Stimulated activated CD4-positive, alpha-beta T cell treated with anti-CD3 and anti-CD28 coated beads, Interleukin-1b, Interleukin-23, amount 100 ng/mL, for 4 hours (primary cell): ENCODE measurements around the gene MIDN.

Source experiments
- DNase-seq, 2 donors: peaks; one replicate each; pipeline ENCODE4 v3.0.0-alpha.2; 2020; ENCODE audit warnings: low read depth in 2 of 2

The MIDN gene

GRCh38 chr19:1270213-1270853, 21.9 kb downstream of the MIDN start:
- DNase-seq: no peak

GRCh38 chr19:1270854-1271527, 22.6 kb downstream of the MIDN start:
- no peak for DNase-seq

DNA sequence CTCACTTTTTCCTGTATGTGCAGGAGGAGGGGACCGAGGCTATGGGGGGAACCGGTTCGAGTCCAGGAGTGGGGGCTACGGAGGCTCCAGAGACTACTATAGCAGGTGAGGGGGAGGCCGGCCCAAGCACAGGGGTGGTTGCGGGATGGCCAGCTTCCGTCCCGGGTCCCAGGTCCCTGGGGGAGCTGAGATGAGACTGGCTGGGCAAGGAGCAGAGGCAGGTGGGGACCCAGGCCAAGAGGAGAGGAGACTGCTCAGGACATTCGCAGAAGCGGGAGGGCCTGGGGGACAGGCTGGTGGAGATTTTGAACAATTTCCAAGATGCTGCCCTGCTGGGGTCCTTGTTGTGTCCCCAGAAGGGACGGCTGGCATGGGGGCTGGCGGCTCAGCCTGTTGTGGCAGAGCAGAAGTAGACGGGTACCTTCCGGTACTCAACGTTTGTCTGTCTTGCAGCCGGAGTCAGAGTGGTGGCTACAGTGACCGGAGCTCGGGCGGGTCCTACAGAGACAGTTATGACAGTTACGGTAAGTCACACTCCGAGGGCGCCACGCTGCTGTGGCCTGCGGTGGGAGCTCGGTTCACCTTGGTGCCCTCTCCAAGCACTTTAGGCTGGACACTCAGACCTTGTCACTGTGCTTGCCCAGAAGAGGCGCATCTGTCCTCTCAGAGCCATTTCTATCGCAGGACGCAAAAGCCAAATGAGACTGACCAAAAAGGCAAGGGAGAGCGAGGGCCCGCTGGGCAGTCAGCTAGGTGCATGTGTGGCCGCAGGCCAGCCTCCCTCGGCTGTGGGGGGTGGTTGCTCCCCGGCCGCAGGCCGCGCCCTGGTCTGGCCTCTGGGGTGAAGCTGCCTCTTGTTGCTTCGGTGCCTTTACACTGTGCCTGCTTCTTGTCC, 23.4 kb downstream of the MIDN start:
- no peak for DNase-seq

GRCh38 chr19:1272423-1273262, 24.3 kb downstream of the MIDN start:
- no peak for DNase-seq

DNA sequence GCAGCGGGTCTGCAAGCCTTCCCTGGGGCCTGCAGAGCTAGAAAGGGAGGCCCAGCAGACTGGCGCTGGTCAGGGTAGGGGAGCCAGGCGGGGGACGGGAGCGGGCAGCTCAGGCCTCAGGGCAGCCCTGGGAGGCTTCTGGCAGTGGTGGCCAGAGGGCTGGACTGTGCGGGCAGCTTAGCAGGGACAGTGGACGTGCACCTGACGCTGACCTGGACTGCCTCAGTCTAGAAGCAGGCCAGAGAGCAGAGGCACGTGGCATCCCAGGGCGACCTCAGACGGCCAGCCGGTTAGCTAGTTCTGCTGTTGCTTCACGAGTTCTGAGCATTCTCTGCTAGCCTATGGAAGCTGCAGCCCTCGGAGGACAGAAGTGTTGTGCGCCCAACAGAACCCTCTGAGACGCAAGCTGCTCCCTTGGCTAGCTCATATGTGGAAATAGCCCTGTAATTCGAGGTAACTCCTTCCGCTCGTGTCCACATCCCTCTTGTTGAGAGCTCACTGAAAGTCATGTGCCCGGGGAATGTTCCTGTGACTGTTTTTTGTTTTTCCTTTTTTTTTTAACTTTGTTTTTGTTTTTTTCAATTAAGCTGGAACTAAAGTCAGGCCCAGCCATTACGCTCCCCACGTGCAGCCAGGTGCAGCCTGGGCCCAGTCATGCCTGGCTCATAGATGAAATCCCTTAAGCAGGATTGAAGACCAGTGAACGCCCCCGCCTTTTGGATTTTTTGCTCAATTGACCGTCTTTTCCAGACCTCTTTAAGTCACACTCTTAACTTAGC, 25.1 kb downstream of the MIDN start:
- no peak for DNase-seq

DNA sequence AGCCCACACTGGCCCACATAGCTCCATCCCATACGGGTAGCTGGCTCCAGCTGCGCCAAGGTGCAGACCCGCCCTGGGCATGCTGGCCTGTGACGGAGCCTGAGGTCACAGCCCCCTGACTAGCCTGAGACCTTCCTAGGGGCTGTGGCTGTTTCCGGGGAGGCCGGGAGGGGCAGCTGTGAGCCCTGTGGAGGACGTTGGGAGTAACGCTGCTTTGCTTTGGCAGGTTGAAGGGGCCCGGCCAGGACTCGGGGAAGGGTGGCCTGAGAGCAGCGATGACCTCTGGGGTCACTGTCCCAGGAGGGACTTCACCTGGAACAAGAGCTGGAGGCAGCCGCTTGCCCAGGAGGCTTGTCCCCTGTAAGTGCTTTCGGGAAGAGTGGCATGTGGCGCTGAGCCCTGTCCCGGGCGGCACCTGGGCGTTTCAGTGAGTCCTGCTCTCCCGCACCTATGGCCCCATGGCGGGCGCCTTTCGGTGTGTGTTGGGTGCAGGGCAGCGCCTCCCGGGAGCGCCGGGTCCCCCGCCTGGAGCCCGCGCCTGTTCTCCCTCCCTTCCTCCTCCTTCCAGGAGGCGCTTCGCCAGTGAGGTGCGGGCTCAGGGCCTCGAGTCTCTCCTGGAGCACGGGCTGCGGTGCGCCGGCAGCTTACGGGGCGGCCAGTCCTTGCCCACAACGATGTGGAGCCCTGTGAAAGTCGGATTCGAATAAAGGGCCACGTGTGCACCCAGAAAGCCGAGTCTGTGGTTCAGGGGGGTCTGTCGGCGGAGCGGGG, 25.9 kb downstream of the MIDN start:
- no peak for DNase-seq

DNA sequence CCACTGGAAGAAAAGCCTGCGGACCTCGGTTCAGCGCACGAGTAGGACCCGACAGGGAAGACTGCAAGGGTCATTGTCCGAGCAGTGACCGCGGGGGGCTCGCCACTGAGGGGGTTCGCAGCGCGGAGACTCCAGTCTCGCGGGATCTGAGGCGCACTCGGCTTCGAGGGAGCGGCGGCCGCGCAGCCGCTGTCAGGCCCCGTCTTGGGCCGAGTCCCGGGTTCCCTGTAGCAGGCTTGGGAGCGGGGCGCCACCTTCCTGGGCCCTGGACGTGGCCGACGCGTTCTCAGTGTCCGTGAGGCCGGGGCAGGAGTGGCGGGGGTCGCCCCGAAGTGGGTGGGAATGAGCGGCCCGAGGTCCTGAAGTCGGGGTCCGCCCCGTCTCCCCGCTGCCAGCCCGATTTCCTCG, 26.5 kb downstream of the MIDN start:
- DNase-seq: no peak

DNA sequence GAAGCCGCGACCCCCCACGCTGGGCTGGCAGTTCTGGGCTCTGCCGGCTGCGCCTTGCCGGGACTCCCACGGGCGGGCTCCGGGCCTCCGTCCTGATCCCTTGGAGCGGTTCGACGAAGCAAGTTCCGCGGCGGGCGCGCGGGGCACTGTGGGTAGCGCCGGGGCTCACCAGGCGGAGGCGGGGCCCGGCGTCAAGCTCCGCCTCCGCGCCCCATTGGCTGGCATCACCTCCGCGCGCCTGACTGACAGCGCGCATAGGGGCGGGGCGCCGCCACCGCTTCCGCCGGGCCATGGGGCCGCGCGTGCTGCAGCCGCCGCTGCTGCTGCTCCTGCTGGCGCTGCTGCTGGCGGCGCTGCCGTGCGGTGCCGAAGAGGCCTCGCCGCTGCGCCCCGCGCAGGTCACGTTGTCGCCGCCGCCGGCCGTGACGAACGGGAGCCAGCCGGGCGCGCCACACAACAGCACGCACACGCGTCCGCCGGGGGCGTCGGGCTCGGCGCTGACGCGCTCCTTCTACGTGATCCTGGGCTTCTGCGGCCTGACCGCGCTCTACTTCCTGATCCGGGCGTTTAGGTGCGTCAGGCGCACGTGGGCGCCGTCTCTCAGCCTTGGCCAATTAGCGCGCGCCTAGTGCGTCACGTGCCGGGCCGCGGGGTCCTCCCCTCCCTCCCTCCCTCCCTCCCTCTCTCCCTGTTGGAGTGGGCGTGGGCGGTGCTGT, 27.0 kb downstream of the MIDN start, which contains the start of gene FAM174C:
Gene FAM174C, plus strand, starts transcription at position 271 of the 716 bp plus-strand sequence. Its CDS starts 20 bp downstream, at position 291.
- DNase-seq: peak; percentile 94 to 96

GRCh38 chr19:1275976-1276627, 27.7 kb downstream of the MIDN start:
- no peak for DNase-seq

GRCh38 chr19:1276628-1277022, 28.2 kb downstream of the MIDN start:
- no peak for DNase-seq

DNA sequence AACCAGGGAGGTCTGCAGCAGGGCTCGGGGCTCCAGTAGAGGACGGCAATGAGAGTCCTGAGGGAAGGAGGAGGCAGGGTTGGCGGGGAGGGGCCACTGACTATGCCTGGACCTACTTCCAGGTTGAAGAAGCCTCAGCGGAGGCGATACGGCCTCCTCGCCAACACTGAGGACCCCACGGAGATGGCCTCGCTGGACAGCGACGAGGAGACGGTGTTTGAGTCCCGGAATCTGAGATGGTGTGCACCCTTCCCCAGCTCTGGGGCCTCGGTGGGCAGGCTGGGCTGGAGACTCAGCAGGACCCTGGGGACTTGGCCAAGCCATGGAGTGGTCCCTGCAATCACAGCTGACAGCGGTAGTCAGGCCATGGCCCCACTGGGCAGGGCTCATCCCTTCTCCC, 28.7 kb downstream of the MIDN start:
- no peak for DNase-seq

DNA sequence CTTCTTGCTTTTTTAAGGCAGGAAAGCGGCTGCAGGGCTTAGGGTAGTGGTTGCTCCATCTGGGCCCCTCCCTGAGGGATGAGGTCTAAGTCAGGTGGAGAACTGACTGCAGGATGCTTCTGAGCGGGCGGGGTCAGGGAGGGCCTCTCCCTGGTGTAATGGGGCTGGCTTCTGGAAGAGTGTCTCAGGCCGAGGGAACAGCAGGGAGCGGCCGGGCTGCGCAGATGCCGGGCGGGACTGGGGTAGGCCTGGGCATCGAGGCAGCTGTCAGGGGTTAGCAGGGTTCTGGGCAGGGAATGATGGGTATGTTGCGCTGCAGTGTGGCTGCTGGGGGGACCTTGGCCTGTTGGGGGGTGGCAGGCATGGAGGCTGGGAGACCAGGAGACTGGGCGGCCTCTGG, 29.7 kb downstream of the MIDN start:
- DNase-seq: no peak

DNA sequence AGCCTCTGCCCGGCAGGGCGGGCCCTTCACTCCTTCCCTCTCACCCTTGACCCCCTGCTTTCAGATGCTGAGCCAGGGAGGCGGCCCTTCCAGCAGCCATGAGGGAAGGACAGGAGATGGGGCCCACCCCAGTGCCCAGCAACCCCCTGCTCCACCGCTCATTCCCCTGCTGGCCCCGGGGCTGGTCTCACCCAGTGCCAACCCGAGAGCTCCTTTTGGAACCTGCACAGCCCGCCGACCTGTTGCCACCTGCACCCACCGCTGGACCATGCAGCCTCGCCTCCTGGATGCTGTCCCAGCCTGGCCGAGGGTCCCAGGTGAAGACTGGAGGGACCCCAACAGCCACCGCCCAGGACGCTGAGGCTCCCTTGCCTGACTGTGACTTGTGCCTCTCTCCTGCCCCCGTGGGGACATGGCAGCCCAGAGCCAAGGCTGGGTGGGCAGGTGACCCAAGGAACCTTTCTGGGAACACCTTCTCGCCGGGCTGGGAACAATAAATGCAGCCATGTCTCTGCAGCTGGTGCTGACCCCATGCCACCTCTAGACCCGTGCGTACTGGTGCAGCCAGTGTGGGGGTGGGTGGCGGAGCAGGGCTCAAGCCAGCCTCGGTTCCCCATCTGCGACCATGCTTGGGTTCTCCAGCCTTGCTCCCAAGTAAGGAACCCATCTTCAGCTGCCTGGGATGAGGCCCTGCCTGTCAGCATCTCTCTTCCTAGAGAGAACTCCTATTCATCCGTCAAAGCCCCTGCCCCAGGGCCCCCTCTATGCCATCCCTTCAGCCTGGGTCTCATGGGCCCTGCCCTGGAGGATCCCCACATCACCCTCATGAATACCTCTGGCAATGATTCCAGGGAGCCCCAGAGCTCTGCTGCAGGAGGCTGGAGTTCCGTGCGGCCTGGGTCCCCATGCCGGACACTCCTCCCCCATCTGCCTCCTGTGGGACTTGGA, 30.6 kb downstream of the MIDN start:
- no peak for DNase-seq

- peak; percentile 77 to 78 for DNase-seq
These were observed 31.5 kb downstream of the MIDN start for GRCh38 chr19:1279782-1280341.

DNA sequence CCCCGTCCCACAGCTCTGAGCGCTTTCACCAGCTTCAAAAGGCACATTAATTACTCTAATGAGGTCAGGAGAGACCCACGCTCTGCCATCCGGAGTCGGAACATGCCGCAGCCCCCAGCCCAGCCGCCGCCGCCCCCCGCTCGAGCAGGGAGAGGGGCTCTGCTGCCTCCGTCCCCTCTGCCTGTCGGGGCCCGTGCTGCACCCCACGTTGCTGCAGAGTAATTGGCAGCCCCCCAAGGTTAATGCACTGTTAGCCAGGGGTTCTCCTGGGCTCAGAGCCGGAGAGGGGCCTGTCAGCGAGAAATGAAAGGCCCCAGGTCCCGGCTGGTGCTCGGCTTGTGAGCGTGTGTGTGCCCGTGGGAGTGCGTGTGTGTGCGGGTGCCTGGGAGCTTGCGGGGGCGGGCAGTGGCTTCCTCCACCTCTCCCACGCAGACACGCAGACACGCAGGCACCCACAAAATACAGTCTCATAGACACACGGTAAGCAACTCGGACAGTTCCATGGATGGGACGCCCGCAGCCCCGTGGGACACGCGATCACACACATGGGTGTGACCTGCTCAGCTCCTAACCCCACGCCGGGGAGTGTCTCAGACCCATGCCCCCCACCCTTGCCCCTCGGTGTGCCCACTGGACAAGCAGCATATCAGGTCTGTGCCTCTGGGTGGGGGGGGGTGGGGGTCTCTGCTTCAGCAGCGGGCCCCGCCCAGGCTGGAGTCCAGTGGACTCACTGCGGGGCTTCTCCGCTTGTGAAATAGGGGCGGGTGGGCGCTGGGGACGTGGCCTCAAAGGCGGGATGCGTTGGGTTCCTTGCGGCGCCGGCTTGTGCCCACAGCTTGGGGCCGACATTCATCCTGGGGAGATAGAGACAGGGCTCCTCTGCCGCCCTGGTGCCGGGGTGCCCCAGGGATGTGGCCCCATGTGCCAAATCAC, 32.5 kb downstream of the MIDN start:
- no peak for DNase-seq

GRCh38 chr19:1281569-1282287, 33.3 kb downstream of the MIDN start:
- DNase-seq: no peak
